NT2/D1 (cell line): ENCODE data around the gene PGLYRP2.
"Not testable (repeated sequence)": the region's sequence is repeated elsewhere in the genome, so short reads cannot be mapped to it uniquely, and the experiment has no call there.

Experiments
- YY1 ChIP-seq: IDR thresholded peaks from 2 replicates; pipeline ENCODE4 v1.6.1; 2011; ENCODE audit not compliant: insufficient read length, insufficient read depth
- ZNF274 ChIP-seq: IDR thresholded peaks from 2 replicates; pipeline ENCODE4 v1.6.1; 2011; ENCODE audit warnings: mild to moderate bottlenecking, low read depth, low read length

- not testable (repeated sequence) for TF ChIP-seq ZNF274, YY1
Observed at GRCh38 chr19:15515227-15515625, 35.9 kb upstream of the PGLYRP2 start.
